Endothelial cell (in vitro differentiated cells): Measurements from ENCODE around the gene RAB6A. TPM values are rescaled to one million over a fixed set of nuclear protein-coding genes. Genes with fewer than 3 reads are reported as not detected.
A peak's percentile ranks its signal among the peaks of the same experiment; 100 is the strongest.

Experiments used
- DNase-seq: peaks from one replicate; pipeline ENCODE4 v3.0.0; 2021; ENCODE audit warnings: low spot score
- H3K27ac Mint-ChIP-seq: one replicate; pipeline ENCODE4 v1.8.0; 2021; ENCODE audit warnings: mixed read lengths, inconsistent platforms; ENCODE audit not compliant: unreplicated experiment
- H3K27me3 Mint-ChIP-seq: one replicate; pipeline ENCODE4 v1.8.0; 2021; ENCODE audit warnings: mild to moderate bottlenecking, moderate library complexity, mixed read lengths, inconsistent platforms; ENCODE audit not compliant: unreplicated experiment
- H3K36me3 Mint-ChIP-seq: one replicate; pipeline ENCODE4 v1.8.0; 2021; ENCODE audit warnings: mild to moderate bottlenecking, low read depth, mixed read lengths, inconsistent platforms; ENCODE audit not compliant: unreplicated experiment
- H3K4me1 Mint-ChIP-seq: one replicate; pipeline ENCODE4 v1.8.0; 2021; ENCODE audit warnings: mild to moderate bottlenecking, mixed read lengths, inconsistent platforms; ENCODE audit not compliant: unreplicated experiment
- H3K4me3 Mint-ChIP-seq: one replicate; pipeline ENCODE4 v1.8.0; 2021; ENCODE audit warnings: mild to moderate bottlenecking, mixed read lengths, inconsistent platforms; ENCODE audit not compliant: unreplicated experiment
- H3K9me3 Mint-ChIP-seq: one replicate; pipeline ENCODE4 v1.8.0; 2021; ENCODE audit warnings: mixed read lengths, inconsistent platforms; ENCODE audit not compliant: unreplicated experiment
- long read RNA-seq: library from polyadenylated mRNA; unstranded; transcript quantifications from one replicate; pipeline ENCODE4 v2.0.0, GENCODE V29; 2020; ENCODE audit not compliant: unreplicated experiment
- total RNA-seq: library from RNA; stranded (reverse); fragmentation: NEBNext Ultra II Directional; extraction: Animal tissue kit (Norgen Biotek cat#: 25700); gene quantifications from one replicate; pipeline ENCODE4 v1.2.1, GENCODE V29; 2021; ENCODE audit not compliant: unreplicated experiment
- TF ChIP-seq, protein P1 (sequence below): fragments of 200-600 bp; sonication (generic); IDR thresholded peaks from one replicate; pipeline ENCODE4 v1.5.0; 2021; ENCODE audit warnings: antibody characterized with exemption; ENCODE audit not compliant: unreplicated experiment

RAB6A gene
- 125 TPM for total RNA-seq
- long read RNA-seq, transcript RAB6A-202 (8 exons, 3,085 nt), result minor isoform, 9 of 32 reads
- long read RNA-seq, transcript RAB6A-201 (8 exons, 3,389 nt), result major isoform, 19 of 32 reads
- long read RNA-seq, partial matches to known transcripts, result 1 of 32 reads
- long read RNA-seq, other reads (novel, unspliced or antisense), result 1 of 32 reads

GRCh38 chr11:73760679-73761402, at the start of gene RAB6A:
Gene RAB6A, minus strand, starts transcription at chr11:73761074. Its CDS starts 439 bp downstream, at chr11:73760635.
- Mint-ChIP-seq H3K4me1 (peaks cover 16% of the 10 kb centered on the region), H3K27ac (peak within 1 kb of the TSS; percentile 94), H3K27me3 (peaks cover 2% of the 10 kb centered on the region), H3K4me3 (peak within 1 kb of the TSS; percentile 100), H3K36me3 (peaks cover 5% of the 10 kb centered on the region), H3K9me3 (no peaks in the 10 kb centered on the region)
- TF ChIP-seq, protein P1, sequence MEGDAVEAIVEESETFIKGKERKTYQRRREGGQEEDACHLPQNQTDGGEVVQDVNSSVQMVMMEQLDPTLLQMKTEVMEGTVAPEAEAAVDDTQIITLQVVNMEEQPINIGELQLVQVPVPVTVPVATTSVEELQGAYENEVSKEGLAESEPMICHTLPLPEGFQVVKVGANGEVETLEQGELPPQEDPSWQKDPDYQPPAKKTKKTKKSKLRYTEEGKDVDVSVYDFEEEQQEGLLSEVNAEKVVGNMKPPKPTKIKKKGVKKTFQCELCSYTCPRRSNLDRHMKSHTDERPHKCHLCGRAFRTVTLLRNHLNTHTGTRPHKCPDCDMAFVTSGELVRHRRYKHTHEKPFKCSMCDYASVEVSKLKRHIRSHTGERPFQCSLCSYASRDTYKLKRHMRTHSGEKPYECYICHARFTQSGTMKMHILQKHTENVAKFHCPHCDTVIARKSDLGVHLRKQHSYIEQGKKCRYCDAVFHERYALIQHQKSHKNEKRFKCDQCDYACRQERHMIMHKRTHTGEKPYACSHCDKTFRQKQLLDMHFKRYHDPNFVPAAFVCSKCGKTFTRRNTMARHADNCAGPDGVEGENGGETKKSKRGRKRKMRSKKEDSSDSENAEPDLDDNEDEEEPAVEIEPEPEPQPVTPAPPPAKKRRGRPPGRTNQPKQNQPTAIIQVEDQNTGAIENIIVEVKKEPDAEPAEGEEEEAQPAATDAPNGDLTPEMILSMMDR, result no peak
- peak; percentile 98 for DNase-seq

DNA sequence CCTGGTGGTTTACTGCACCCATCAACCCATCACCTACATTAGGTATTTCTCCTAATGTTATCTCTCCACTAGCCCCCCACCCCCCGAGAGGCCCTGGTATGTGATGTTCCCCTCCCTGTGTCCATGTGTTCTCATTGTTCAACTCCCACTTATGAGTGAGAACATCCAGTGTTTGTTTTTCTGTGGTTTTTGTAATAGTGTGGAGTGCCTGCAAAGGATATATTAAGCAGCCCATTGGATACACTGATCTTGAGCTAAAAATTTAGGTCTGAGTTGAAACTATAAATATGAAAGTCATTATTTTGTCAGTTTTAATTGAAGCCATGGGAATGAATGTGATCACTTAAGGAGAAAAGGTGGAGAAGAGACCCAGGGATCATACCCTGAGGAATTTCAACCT, 49.8 kb upstream of the RAB6A start:
- H3K27me3 Mint-ChIP-seq, result no peaks in the 10 kb centered on the region
- no peaks in the 10 kb centered on the region for H3K9me3 Mint-ChIP-seq
- no peak overlapping the region for H3K4me3 Mint-ChIP-seq
- H3K27ac Mint-ChIP-seq, result no peak overlapping the region
- no peaks in the 10 kb centered on the region for H3K36me3 Mint-ChIP-seq
- TF ChIP-seq, protein P1, result no peak
- no peaks in the 10 kb centered on the region for H3K4me1 Mint-ChIP-seq
- DNase-seq, result no peak

- Mint-ChIP-seq H3K4me3 (no peak overlapping the region), H3K4me1 (no peaks in the 10 kb centered on the region), H3K9me3 (no peaks in the 10 kb centered on the region), H3K36me3 (no peaks in the 10 kb centered on the region), H3K27me3 (no peaks in the 10 kb centered on the region), H3K27ac (no peak overlapping the region)
- TF ChIP-seq, protein P1, result no peak
- DNase-seq, result no peak
Measured at GRCh38 chr11:73808052-73808451, 47.2 kb upstream of the RAB6A start.

DNA sequence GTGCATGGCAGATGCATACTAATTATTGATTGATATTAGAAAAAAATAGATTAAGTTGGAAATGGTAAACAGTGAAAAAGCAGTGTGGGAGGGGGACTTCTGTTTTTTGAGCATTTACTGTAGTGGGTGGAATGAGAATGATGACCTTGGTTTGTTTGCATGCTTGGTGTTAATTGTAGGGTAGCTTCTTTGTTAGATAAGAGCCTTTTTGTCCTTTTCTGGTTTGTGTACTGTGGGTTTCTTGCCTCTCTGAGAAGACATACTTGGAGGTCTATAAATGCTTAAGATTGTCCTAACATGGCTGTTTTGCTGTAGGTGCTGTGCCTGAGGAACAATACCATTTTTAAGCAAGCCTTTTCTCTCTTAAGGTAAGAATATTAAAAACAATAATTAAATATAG, 43.8 kb upstream of the RAB6A start:
- H3K4me1 Mint-ChIP-seq, result no peaks in the 10 kb centered on the region
- DNase-seq, result no peak
- TF ChIP-seq, protein P1, result no peak
- H3K27me3 Mint-ChIP-seq, result no peaks in the 10 kb centered on the region
- H3K9me3 Mint-ChIP-seq, result no peaks in the 10 kb centered on the region
- H3K36me3 Mint-ChIP-seq, result no peaks in the 10 kb centered on the region
- no peak overlapping the region for H3K4me3 Mint-ChIP-seq
- no peak overlapping the region for H3K27ac Mint-ChIP-seq

DNA sequence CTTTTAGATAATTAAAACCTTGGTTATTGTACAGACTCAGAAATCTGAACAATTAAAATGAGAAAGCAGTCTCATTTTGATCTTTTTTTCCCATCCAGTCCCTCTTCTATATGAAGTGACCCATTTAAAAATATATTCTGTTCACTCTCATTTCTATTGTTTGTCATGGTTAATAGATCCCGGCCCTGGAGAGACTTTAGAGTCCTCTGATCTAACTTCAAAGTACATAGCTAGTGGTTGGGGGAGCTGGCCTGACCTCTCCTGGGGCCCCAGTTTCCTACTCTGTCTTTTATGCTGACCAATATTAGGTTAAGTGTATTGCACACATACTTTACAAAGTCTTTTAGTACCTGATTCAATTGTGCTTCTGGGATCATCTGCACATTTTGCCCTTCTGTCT, 40.3 kb upstream of the RAB6A start:
- no peaks in the 10 kb centered on the region for H3K4me1 Mint-ChIP-seq
- H3K36me3 Mint-ChIP-seq, result no peaks in the 10 kb centered on the region
- no peak overlapping the region for H3K4me3 Mint-ChIP-seq
- TF ChIP-seq, protein P1, result no peak
- H3K27me3 Mint-ChIP-seq, result no peaks in the 10 kb centered on the region
- DNase-seq, result no peak
- H3K9me3 Mint-ChIP-seq, result no peaks in the 10 kb centered on the region
- H3K27ac Mint-ChIP-seq, result no peak overlapping the region
